Uterus (tissue), 2 donors: ENCODE results near the gene MCUB.

Experiments used
- CTCF ChIP-seq, 4 experiments: fragments of 200-600 bp in 2 of 4; fragments of 450-650 bp in 2 of 4; sonication (generic) in 2 of 4; IDR thresholded peaks; one replicate each; pipeline ENCODE4 v1.5.1; 2016 to 2019; ENCODE audit warnings: antibody characterized with exemption in 4 of 4, mild to moderate bottlenecking in 2 of 4, moderate library complexity in 1 of 4
- POLR2A ChIP-seq, 2 donors: fragments of 450-650 bp; IDR thresholded peaks; one replicate each; pipeline ENCODE4 v1.6.1; 2016; ENCODE audit warnings: antibody characterized with exemption in 2 of 2, mild to moderate bottlenecking in 1 of 2, moderate library complexity in 1 of 2

DNA sequence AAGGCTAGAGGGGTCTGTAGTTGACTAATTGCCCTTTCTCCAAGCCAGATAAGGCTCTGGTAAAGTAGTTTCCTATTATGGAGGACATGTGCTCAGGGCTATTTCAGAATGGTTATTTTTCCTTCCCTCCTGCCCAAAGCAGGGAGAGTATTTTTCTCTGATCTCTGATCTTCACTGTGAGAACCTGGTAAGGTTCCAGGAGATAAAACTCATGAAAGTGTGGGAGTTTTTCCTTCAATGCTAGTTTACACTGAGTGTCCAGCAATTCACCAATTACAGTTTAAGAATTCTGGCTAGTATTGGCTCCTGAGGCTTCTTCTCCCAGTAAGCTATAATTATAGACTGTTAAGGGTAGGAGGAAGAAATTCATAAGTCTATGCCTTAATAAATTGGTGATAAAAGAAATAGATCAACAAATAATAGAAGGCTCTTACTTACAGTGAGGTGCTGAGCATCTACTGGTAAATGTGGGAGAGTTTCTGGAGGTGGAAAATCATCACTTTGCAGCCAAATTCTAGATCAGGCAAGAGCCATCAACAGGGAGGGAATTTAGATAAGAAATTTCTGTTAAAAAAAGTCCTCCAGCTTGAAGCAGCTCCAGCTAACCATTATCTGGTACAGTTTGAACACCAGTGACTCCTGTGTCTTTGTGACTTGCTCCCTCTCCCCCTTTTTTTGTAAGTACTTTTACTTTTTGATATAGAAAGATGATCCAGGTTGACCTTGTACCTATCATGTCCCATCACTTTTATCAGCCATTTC is 112.3 kb downstream of the MCUB start:
- TF ChIP-seq CTCF (IDR thresholded peaks at IDR 0.05) (no peak), POLR2A (IDR thresholded peaks at IDR 0.05) (no peak)
